Liver (tissue), 9 donors: Measurements from ENCODE around the gene TSPAN8. TPM values are rescaled to one million over a fixed set of nuclear protein-coding genes. Genes with fewer than 3 reads are reported as not detected.
A peak's percentile ranks its signal among the peaks of the same experiment; 100 is the strongest.

Source experiments
- DNase-seq: peaks from one replicate; pipeline ENCODE4 v3.0.0-alpha.2; 2017; ENCODE audit warnings: low spot score
- H3K27ac ChIP-seq, 2 donors: one replicate each; pipeline ENCODE4 v1.7.0; 2013; ENCODE audit warnings: inconsistent platforms in 2 of 2, low read length in 2 of 2, control low read depth in 1 of 2, low read depth in 1 of 2, mild to moderate bottlenecking in 1 of 2
- H3K27me3 ChIP-seq, 4 donors: one replicate each; pipeline versions ENCODE4 v1.6.1 to v1.7.0; 2013; ENCODE audit warnings: low read length in 3 of 4, inconsistent platforms in 1 of 4, mild to moderate bottlenecking in 1 of 4, moderate library complexity in 1 of 4; ENCODE audit not compliant: control insufficient read depth in 4 of 4, insufficient read depth in 4 of 4
- H3K36me3 ChIP-seq, 4 donors: one replicate each; pipeline versions ENCODE4 v1.6.1 to v1.7.0; 2013; ENCODE audit warnings: low read length in 3 of 4, mild to moderate bottlenecking in 3 of 4, low read depth in 1 of 4, moderate library complexity in 1 of 4; ENCODE audit not compliant: control insufficient read depth in 4 of 4, insufficient read depth in 3 of 4
- H3K4me1 ChIP-seq, 4 donors: one replicate each; pipeline versions ENCODE4 v1.6.1 to v1.7.0; 2013; ENCODE audit warnings: low read length in 3 of 4, mild to moderate bottlenecking in 3 of 4, moderate library complexity in 1 of 4; ENCODE audit not compliant: control insufficient read depth in 4 of 4, insufficient read depth in 4 of 4
- H3K4me3 ChIP-seq, 3 donors: one replicate each; pipeline versions ENCODE4 v1.6.1 to v1.7.0; 2013; ENCODE audit warnings: low read length in 3 of 3, control low read depth in 1 of 3, low read depth in 1 of 3, mild to moderate bottlenecking in 1 of 3
- H3K9ac ChIP-seq, 2 donors: one replicate each; pipeline ENCODE4 v1.7.0; 2013; ENCODE audit warnings: low read length in 2 of 2, mild to moderate bottlenecking in 2 of 2, moderate library complexity in 2 of 2, control low read depth in 1 of 2, low read depth in 1 of 2
- H3K9me3 ChIP-seq, 4 donors: one replicate each; pipeline versions ENCODE4 v1.6.1 to v1.7.0; 2013; ENCODE audit warnings: low read length in 3 of 4; ENCODE audit not compliant: control insufficient read depth in 4 of 4
- ATF3 ChIP-seq: IDR thresholded peaks from 2 replicates; pipeline ENCODE4 v1.6.1; 2016; ENCODE audit warnings: antibody characterized with exemption
- FOXA1 ChIP-seq: IDR thresholded peaks from 2 replicates; pipeline ENCODE4 v1.6.1; 2016; ENCODE audit warnings: antibody characterized with exemption
- FOXA2 ChIP-seq: IDR thresholded peaks from 2 replicates; pipeline ENCODE4 v1.6.1; 2016; ENCODE audit warnings: antibody characterized with exemption
- GABPA ChIP-seq, 2 donors: IDR thresholded peaks in 1 of 2; conservative IDR thresholded peaks in 1 of 2; 2 replicates each; pipeline ENCODE4 v1.6.1; 2016; ENCODE audit warnings: antibody characterized with exemption in 2 of 2, mild to moderate bottlenecking in 1 of 2, moderate library complexity in 1 of 2
- HNF4A ChIP-seq, 2 donors: conservative IDR thresholded peaks; 2 replicates each; pipeline ENCODE4 v1.6.1; 2016; ENCODE audit warnings: antibody characterized with exemption in 2 of 2, mild to moderate bottlenecking in 2 of 2
- JUND ChIP-seq, 2 donors: IDR thresholded peaks; 2 replicates each; pipeline ENCODE4 v1.6.1; 2016; ENCODE audit warnings: antibody characterized with exemption in 2 of 2
- MAX ChIP-seq: IDR thresholded peaks from 2 replicates; pipeline ENCODE4 v1.6.1; 2016; ENCODE audit warnings: antibody characterized with exemption
- NR2F2 ChIP-seq: IDR thresholded peaks from 2 replicates; pipeline ENCODE4 v1.6.1; 2016; ENCODE audit warnings: antibody characterized with exemption
- REST ChIP-seq: IDR thresholded peaks from 2 replicates; pipeline ENCODE4 v1.6.1; 2016; ENCODE audit warnings: antibody characterized with exemption, mild to moderate bottlenecking
- RXRA ChIP-seq, 2 donors: IDR thresholded peaks; 2 replicates each; pipeline ENCODE4 v1.6.1; 2017 to 2018; ENCODE audit warnings: antibody characterized with exemption in 2 of 2, mild to moderate bottlenecking in 1 of 2
- SP1 ChIP-seq: IDR thresholded peaks from 2 replicates; pipeline ENCODE4 v1.6.1; 2018; ENCODE audit warnings: antibody characterized with exemption, mild to moderate bottlenecking
- TAF1 ChIP-seq: conservative IDR thresholded peaks from 2 replicates; pipeline ENCODE4 v1.6.1; 2016; ENCODE audit warnings: antibody characterized with exemption, mild to moderate bottlenecking
- YY1 ChIP-seq: IDR thresholded peaks from 2 replicates; pipeline ENCODE4 v1.6.1; 2016; ENCODE audit warnings: antibody characterized with exemption, mild to moderate bottlenecking
- WGBS: extraction: QIAGEN DNeasy Blood & Tissue Kit; methylation state at CpG from one replicate; pipeline ENCODE4 v1.1.7; 2013; 5-methylcytosine and 5-hydroxymethylcytosine counted together
- polyA plus RNA-seq, 2 donors: library from polyadenylated mRNA; stranded (reverse) in 1 of 2; unstranded in 1 of 2; fragments of 200-250 nt in 1 of 2; fragments of >200 nt in 1 of 2; fragmentation: Nextera tagmentation in 1 of 2; extraction: Ambion mirVana in 1 of 2; gene quantifications; one replicate each; pipeline versions ENCODE4 v1.2.1 to v1.2.3, GENCODE V29; 2013 to 2015
- total RNA-seq, 2 donors: library from RNA; depleted of rRNA; stranded (reverse); fragments of >200 nt; gene quantifications; one replicate each; pipeline ENCODE4 v1.2.3, GENCODE V29; 2014
- TF ChIP-seq, protein P1 (sequence below): fragments of 150-350 bp; IDR thresholded peaks from 2 replicates; pipeline ENCODE4 v1.5.1; 2017; ENCODE audit warnings: improper control_type of control experiment, low read depth, low read length; ENCODE audit not compliant: missing input control
- TF ChIP-seq, protein P2 (sequence below): IDR thresholded peaks from 2 replicates; pipeline ENCODE4 v1.6.1; 2016; ENCODE audit warnings: antibody characterized with exemption
- donor health status: healthy.
- donor health status: healthy.
- donor health status: healthy.
- donor health status: healthy.
- donor health status: healthy.

The TSPAN8 gene
- total and polyA plus RNA-seq, 4 donors: 0.65 to 9.3 (median 5.2) TPM

GRCh38 chr12:71135077-71135811 is 22.6 kb downstream of the TSPAN8 start:
- TF ChIP-seq FOXA2 (no peak), HNF4A (conservative IDR thresholded peaks at IDR 0.05) (no peak), NR2F2 (no peak), SP1 (no peak), TAF1 (no peak), GABPA (IDR thresholded peaks at IDR 0.05 in 1 of 2, conservative IDR thresholded peaks at IDR 0.05 in 1 of 2) (no peak), YY1 (no peak), RXRA (IDR thresholded peaks at IDR 0.05) (no peak), JUND (IDR thresholded peaks at IDR 0.05) (no peak), ATF3 (no peak), FOXA1 (no peak), MAX (no peak), REST (no peak)
- TF ChIP-seq, protein P1, sequence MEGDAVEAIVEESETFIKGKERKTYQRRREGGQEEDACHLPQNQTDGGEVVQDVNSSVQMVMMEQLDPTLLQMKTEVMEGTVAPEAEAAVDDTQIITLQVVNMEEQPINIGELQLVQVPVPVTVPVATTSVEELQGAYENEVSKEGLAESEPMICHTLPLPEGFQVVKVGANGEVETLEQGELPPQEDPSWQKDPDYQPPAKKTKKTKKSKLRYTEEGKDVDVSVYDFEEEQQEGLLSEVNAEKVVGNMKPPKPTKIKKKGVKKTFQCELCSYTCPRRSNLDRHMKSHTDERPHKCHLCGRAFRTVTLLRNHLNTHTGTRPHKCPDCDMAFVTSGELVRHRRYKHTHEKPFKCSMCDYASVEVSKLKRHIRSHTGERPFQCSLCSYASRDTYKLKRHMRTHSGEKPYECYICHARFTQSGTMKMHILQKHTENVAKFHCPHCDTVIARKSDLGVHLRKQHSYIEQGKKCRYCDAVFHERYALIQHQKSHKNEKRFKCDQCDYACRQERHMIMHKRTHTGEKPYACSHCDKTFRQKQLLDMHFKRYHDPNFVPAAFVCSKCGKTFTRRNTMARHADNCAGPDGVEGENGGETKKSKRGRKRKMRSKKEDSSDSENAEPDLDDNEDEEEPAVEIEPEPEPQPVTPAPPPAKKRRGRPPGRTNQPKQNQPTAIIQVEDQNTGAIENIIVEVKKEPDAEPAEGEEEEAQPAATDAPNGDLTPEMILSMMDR: no peak
- TF ChIP-seq, protein P2, sequence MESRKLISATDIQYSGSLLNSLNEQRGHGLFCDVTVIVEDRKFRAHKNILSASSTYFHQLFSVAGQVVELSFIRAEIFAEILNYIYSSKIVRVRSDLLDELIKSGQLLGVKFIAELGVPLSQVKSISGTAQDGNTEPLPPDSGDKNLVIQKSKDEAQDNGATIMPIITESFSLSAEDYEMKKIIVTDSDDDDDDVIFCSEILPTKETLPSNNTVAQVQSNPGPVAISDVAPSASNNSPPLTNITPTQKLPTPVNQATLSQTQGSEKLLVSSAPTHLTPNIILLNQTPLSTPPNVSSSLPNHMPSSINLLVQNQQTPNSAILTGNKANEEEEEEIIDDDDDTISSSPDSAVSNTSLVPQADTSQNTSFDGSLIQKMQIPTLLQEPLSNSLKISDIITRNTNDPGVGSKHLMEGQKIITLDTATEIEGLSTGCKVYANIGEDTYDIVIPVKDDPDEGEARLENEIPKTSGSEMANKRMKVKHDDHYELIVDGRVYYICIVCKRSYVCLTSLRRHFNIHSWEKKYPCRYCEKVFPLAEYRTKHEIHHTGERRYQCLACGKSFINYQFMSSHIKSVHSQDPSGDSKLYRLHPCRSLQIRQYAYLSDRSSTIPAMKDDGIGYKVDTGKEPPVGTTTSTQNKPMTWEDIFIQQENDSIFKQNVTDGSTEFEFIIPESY: no peak
- Histone ChIP-seq H3K27me3 (no peaks in the 10 kb centered on the region), H3K4me3 (no peak overlapping the region), H3K9ac (no peak overlapping the region), H3K9me3 (no peaks in the 10 kb centered on the region), H3K27ac (no peak overlapping the region), H3K4me1 (peaks cover 0 to 5% (median 0%) of the 10 kb centered on the region in 4 donors), H3K36me3 (no peaks in the 10 kb centered on the region)
- 79% methylated on average over 2 of the region's 2 CpGs for WGBS
- no peak for DNase-seq

DNA sequence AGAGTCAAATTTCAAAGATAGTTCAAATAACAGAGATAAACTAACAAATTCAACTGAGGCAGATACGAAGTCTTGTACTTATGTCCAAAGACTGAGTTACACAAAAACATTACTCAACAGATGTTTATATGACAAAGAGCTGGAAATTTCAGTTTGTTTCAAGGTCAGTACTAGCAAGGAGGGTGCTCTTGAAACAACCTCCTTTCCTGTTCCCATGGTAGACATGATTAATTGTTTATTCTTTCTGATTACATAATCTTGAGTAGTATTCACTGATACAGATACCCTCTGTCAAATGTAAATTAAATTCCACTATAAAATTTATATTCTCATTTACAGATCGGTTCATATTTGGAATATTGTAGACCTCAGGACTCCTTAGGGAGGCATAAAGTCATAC is 23.4 kb downstream of the TSPAN8 start:
- Histone ChIP-seq H3K27me3 (no peaks in the 10 kb centered on the region), H3K36me3 (no peaks in the 10 kb centered on the region), H3K9me3 (no peaks in the 10 kb centered on the region), H3K4me3 (no peak overlapping the region), H3K4me1 (peaks cover 0 to 4% (median 0%) of the 10 kb centered on the region in 4 donors), H3K9ac (no peak overlapping the region), H3K27ac (no peak overlapping the region)
- no peak for TF ChIP-seq MAX
- TF ChIP-seq, protein P1: no peak
- TF ChIP-seq HNF4A (conservative IDR thresholded peaks at IDR 0.05): peak; percentile 19 to 37
- no peak for DNase-seq
- 24% methylated on average over 2 of the region's 2 CpGs for WGBS
